ENCODE measurements around the gene EIPR1. TPM values are rescaled to one million over a fixed set of nuclear protein-coding genes. Genes with fewer than 3 reads are reported as not detected.

Gene EIPR1
- total and polyA plus RNA-seq, 2 of the 4 experiments (the other 2 are of a cell fraction): 46.5 to 67.4 TPM

- Histone ChIP-seq H2AK5ac (ENCODE audit: low read depth, low read length) (no peak overlapping the region), H3K9me1 (ENCODE audit: insufficient read depth, low read length) (no peaks in the 10 kb centered on the region), H3K79me1 (ENCODE audit: low read depth in 1 of 2, low read length in 2 of 2) (no peaks in the 10 kb centered on the region; a peak in 1 of 4 replicates), H2BK20ac (ENCODE audit: low read depth, low read length) (no peak overlapping the region), H3K4ac (ENCODE audit: low read depth, low read length) (no peak overlapping the region), H3K56ac (ENCODE audit: extremely low read depth, insufficient read depth, low read length) (no peak overlapping the region), H4K91ac (ENCODE audit: insufficient read depth, low read depth, low read length) (no peak overlapping the region), H3K4me3 (ENCODE audit: insufficient read depth, low read depth, low read length) (no peak overlapping the region), H4K8ac (ENCODE audit: low read depth in 2 of 2, low read length in 2 of 2) (no peak overlapping the region), H4K20me1 (ENCODE audit: insufficient read depth, low read length) (no peaks in the 10 kb centered on the region), H3K27me3 (ENCODE audit: control insufficient read depth, insufficient read depth, low read length) (no peaks in the 10 kb centered on the region), H3K14ac (replicated peaks; ENCODE audit: low read depth, low read length) (no peak overlapping the region), H3K23ac (ENCODE audit: low read depth, low read length) (no peak overlapping the region), H2AFZ (replicated peaks; ENCODE audit: low read length, poor library complexity) (no peak overlapping the region), H3K18ac (ENCODE audit: low read depth, low read length) (no peak overlapping the region), H3K9me3 (ENCODE audit: control insufficient read depth, insufficient read depth, low read length) (no peaks in the 10 kb centered on the region), H2BK15ac (ENCODE audit: low read depth, low read length) (no peak overlapping the region), H2BK5ac (ENCODE audit: low read depth, low read length, poor library complexity, severe bottlenecking) (no peak overlapping the region), H2AK9ac (replicated peaks; ENCODE audit: low read depth, low read length, poor library complexity) (no peak overlapping the region), H2BK120ac (ENCODE audit: low read depth, low read length) (no peak overlapping the region), H4K5ac (ENCODE audit: low read depth, low read length) (no peak overlapping the region), H3K36me3 (ENCODE audit: control insufficient read depth, insufficient read depth, low read length) (no peaks in the 10 kb centered on the region), H3K27ac (ENCODE audit: insufficient read depth, low read length) (no peak overlapping the region), H3K4me1 (ENCODE audit: control insufficient read depth, insufficient read depth, low read length) (no peaks in the 10 kb centered on the region), H3K9ac (ENCODE audit: low read depth, low read length) (no peak overlapping the region), H3K4me2 (ENCODE audit: low read depth, low read length) (no peak overlapping the region)
- intact Hi-C loops (cut with micrococcal nuclease) (no loop called here), dilution Hi-C loops (cut with HindIII; ENCODE audit: low sequenced_read_pairs, unreplicated experiment) (no loop called here), in situ Hi-C loops (cut with MboI; ENCODE audit: low sequenced_read_pairs) (no loop called here)
- DNase-seq (peak; percentile 27), ATAC-seq (ENCODE audit: low read depth) (no peak)
- no peak for TF ChIP-seq RAD21 (IDR thresholded peaks at IDR 0.05; ENCODE audit: low read length)
- 0 out of 2 replicates have a peak, but pooled peaks have one; percentile 9 for TF ChIP-seq USF2 (IDR thresholded peaks at IDR 0.05; ENCODE audit: low read depth, low read length)
- ChIA-PET CTCF (no interaction called here), POLR2A (ENCODE audit: unreplicated experiment) (no interaction called here)
- WGBS, 2 experiments (ENCODE audit: extremely low coverage in 2 of 2, insufficient read length in 1 of 2): no CpG with 5 or more reads among the region's 9 CpGs
- no TSS peak for BruUV-seq (replicated peaks)
These were observed 134.8 kb downstream of the EIPR1 start for GRCh38 chr2:3242747-3243369.

Measured in IMR-90 (cell line).